Heart right ventricle (tissue), 16 donors: ENCODE results near the gene NANOS1. TPM values are rescaled to one million over a fixed set of nuclear protein-coding genes. Genes with fewer than 3 reads are reported as not detected.
A peak's percentile ranks its signal among the peaks of the same experiment; 100 is the strongest.

ENCODE experiments used
- ATAC-seq, 8 donors: fragments of 200-7000 bp; cut with Tn5 transposase; one replicate each; pipeline ENCODE4 v1.9.1; 2020; ENCODE audit warnings: mild to moderate bottlenecking in 8 of 8, moderate library complexity in 8 of 8, moderate number of reproducible peaks in 1 of 8
- DNase-seq, 2 donors: peaks; one replicate each; pipeline ENCODE4 v3.0.0-alpha.2; 2020
- H3K27ac ChIP-seq, 10 donors: fragments of 200-600 bp; sonication (generic) in 2 of 10; one replicate each; pipeline versions ENCODE4 v1.5.0 to v1.8.0; 2020 to 2022; ENCODE audit warnings: mild to moderate bottlenecking in 3 of 10
- H3K27me3 ChIP-seq, 7 donors: fragments of 200-600 bp; one replicate each; pipeline ENCODE4 v1.8.0; 2021 to 2022; ENCODE audit warnings: mild to moderate bottlenecking in 2 of 7
- H3K36me3 ChIP-seq, 9 donors: fragments of 200-600 bp; sonication (generic) in 1 of 9; one replicate each; pipeline versions ENCODE4 v1.5.0 to v1.8.0; 2020 to 2022; ENCODE audit warnings: mild to moderate bottlenecking in 2 of 9
- H3K4me1 ChIP-seq, 9 donors: fragments of 200-600 bp; sonication (generic) in 1 of 9; one replicate each; pipeline versions ENCODE4 v1.5.0 to v1.8.0; 2020 to 2022; ENCODE audit warnings: mild to moderate bottlenecking in 4 of 9
- H3K4me3 ChIP-seq, 10 donors: fragments of 200-600 bp; sonication (generic) in 2 of 10; one replicate each; pipeline versions ENCODE4 v1.5.0 to v1.8.0; 2020 to 2022; ENCODE audit warnings: mild to moderate bottlenecking in 7 of 10, moderate library complexity in 2 of 10
- H3K9me3 ChIP-seq, 11 donors: fragments of 200-600 bp in 10 of 11; sonication (generic) in 2 of 11; one replicate each; pipeline versions ENCODE4 v1.5.0 to v1.8.0; 2013 to 2022; ENCODE audit warnings: mild to moderate bottlenecking in 2 of 11, control low read depth in 1 of 11, moderate library complexity in 1 of 11
- WGBS, 2 donors: extraction: QIAGEN DNeasy Blood & Tissue Kit; methylation state at CpG; one replicate each; pipeline ENCODE4 v1.1.7; 2013; ENCODE audit warnings: inconsistent platforms in 1 of 2; 5-methylcytosine and 5-hydroxymethylcytosine counted together
- intact Hi-C, 10 donors: fragments of 100-400 bp; cut with DNase I; formaldehyde crosslinking; loops; one replicate each; pipeline versions ENCODE4 v1.11.1 to v1.14.2; 2022
- polyA plus RNA-seq, 2 donors: library from polyadenylated mRNA; stranded (reverse); fragments of 200-250 nt; gene quantifications; one replicate each; pipeline ENCODE4 v1.2.3, GENCODE V29; 2013
- total RNA-seq, 10 donors: library from RNA; stranded (reverse); fragmentation: NEBNext Ultra II Directional in 3 of 10; extraction: Animal tissue kit (Norgen Biotek cat#: 25700) in 3 of 10; gene quantifications; one replicate each; pipeline versions ENCODE4 v1.2.1 to v1.2.4, GENCODE V29; 2021 to 2023
- TF ChIP-seq, protein P1 (sequence below), 9 donors: fragments of 200-600 bp; sonication (generic) in 2 of 9; IDR thresholded peaks; one replicate each; pipeline versions ENCODE4 v1.5.0 to v1.8.0; 2021 to 2022; ENCODE audit warnings: antibody characterized with exemption in 9 of 9, mild to moderate bottlenecking in 5 of 9, moderate library complexity in 1 of 9
- donor health status: Arrhythmogenic right ventricular cardiomyopathy.
- donor health status: ischemic (EF 13 %, LVEDD 7.1; RV severe dilation, severe dysfunction).
- donor health status: healthy with polysubstance abuse.
- donor health status: DM: no; HTN: yes; CAD: no.
- donor health status: DM: no; HTN: no; CAD: no.
- donor health status: ischemic (EF 25% LVEDD 6.9; RV normal size, moderate dysfunction).
- donor health status: ischemic (EF 25% LVEDD 5.7; RV mildly dilated, moderate dysfunction).
- donor health status: healthy.
- donor health status: DM: yes; HTN: yes; CAD: no.
- donor health status: Ischemic cardiomyopathy.
- donor health status: ischemic (EF 35%, LVEDD 5.7; RV mildly dilated, moderate dysfunction).
- donor health status: nonischemic (EF 11% LVEDD 7.7; RV severe dilation, severe dysfunction).
- donor health status: DM: yes; HTN: yes; CAD: no.
- donor health status: PGD.
- donor health status: ischemic (EF 29% LVEDD 5.4; RV normal size, mild dysfunction).
- donor health status: nonischemic (EF 23%, LVEDD 6.1; RV moderate dilation, normal function).

NANOS1 gene
- total and polyA plus RNA-seq, 12 donors = 2.9 to 26.1 (median 7.3) TPM

GRCh38 chr10:119031496-119032059 lies 2.1 kb downstream of the NANOS1 start:
- ATAC-seq = no peak
- peaks cover under 1 to 29% (median 21%) of the 10 kb centered on the region in 9 donors for H3K4me1 ChIP-seq
- WGBS, 2 donors = 75 to 80% methylated on average over 7 of the region's 7 CpGs
- no peaks in the 10 kb centered on the region for H3K9me3 ChIP-seq
- peak overlapping the region in 3 of 10 donors; percentile 58 to 69 (median 63) for H3K4me3 ChIP-seq
- no peak overlapping the region for H3K27ac ChIP-seq
- peaks cover 0 to 45% (median 22%) of the 10 kb centered on the region in 9 donors for H3K36me3 ChIP-seq
- TF ChIP-seq, protein P1, sequence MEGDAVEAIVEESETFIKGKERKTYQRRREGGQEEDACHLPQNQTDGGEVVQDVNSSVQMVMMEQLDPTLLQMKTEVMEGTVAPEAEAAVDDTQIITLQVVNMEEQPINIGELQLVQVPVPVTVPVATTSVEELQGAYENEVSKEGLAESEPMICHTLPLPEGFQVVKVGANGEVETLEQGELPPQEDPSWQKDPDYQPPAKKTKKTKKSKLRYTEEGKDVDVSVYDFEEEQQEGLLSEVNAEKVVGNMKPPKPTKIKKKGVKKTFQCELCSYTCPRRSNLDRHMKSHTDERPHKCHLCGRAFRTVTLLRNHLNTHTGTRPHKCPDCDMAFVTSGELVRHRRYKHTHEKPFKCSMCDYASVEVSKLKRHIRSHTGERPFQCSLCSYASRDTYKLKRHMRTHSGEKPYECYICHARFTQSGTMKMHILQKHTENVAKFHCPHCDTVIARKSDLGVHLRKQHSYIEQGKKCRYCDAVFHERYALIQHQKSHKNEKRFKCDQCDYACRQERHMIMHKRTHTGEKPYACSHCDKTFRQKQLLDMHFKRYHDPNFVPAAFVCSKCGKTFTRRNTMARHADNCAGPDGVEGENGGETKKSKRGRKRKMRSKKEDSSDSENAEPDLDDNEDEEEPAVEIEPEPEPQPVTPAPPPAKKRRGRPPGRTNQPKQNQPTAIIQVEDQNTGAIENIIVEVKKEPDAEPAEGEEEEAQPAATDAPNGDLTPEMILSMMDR (IDR thresholded peaks at IDR 0.05) = no peak
- no peak for DNase-seq
- intact Hi-C loops = loop anchor here in 2 of 10 donors (5.0 kb wide), 2 partner anchors 41 to 279 kb away; partner anchors contain the start of gene CACUL1 (in 1 of the 2)
- peaks cover 0 to 7% (median 0%) of the 10 kb centered on the region in 7 donors for H3K27me3 ChIP-seq

DNA sequence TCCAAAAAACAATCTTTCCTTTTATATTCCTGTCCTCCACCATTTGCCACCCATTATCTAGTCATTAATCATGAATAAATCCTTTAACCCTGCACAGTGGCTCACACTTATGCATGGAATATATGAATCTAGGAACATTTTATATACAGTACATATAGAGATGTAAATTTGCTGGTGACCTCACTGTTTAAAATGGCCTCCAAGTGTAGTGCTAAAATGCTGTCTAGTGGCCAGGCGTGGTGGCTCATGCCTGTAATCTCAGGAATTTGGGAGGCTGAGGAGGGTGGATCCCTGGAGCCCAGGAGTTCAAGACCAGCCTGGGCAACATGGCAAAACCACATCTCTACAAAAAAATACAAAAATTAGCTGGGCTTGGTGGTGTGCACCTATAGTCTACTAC lies 9.6 kb downstream of the NANOS1 start:
- H3K27me3 ChIP-seq = no peaks in the 10 kb centered on the region
- no peaks in the 10 kb centered on the region for H3K9me3 ChIP-seq
- H3K4me3 ChIP-seq = no peak overlapping the region
- TF ChIP-seq, protein P1 (IDR thresholded peaks at IDR 0.05) = no peak
- ATAC-seq (no peak), DNase-seq (no peak)
- intact Hi-C loops = no loop called here
- WGBS, 2 donors = 77 to 86% methylated on average over 1 of the region's 1 CpG
- no peak overlapping the region for H3K27ac ChIP-seq
- H3K36me3 ChIP-seq = peaks cover 0 to 100% (median 81%) of the 10 kb centered on the region in 9 donors
- no peaks in the 10 kb centered on the region for H3K4me1 ChIP-seq

- H3K9me3 ChIP-seq = no peaks in the 10 kb centered on the region
- no peaks in the 10 kb centered on the region for H3K4me1 ChIP-seq
- no peak overlapping the region for H3K4me3 ChIP-seq
- intact Hi-C loops = no loop called here
- TF ChIP-seq, protein P1 (IDR thresholded peaks at IDR 0.05) = no peak
- peak in 1 of 8 donors; percentile 13 for ATAC-seq
- no peak overlapping the region for H3K27ac ChIP-seq
- WGBS, 2 donors = 91 to 96% methylated on average over 4 of the region's 4 CpGs
- H3K36me3 ChIP-seq = peaks cover 0 to 100% (median 88%) of the 10 kb centered on the region in 9 donors
- DNase-seq = no peak
- H3K27me3 ChIP-seq = no peaks in the 10 kb centered on the region
Observed at GRCh38 chr10:119041326-119041725, 11.8 kb downstream of the NANOS1 start.

GRCh38 chr10:119042169-119042568 lies 12.7 kb downstream of the NANOS1 start:
- Histone ChIP-seq H3K27me3 (no peaks in the 10 kb centered on the region), H3K36me3 (peaks cover 0 to 100% (median 87%) of the 10 kb centered on the region in 9 donors), H3K4me1 (no peaks in the 10 kb centered on the region), H3K9me3 (no peaks in the 10 kb centered on the region), H3K27ac (no peak overlapping the region), H3K4me3 (no peak overlapping the region)
- TF ChIP-seq, protein P1 (IDR thresholded peaks at IDR 0.05) = no peak
- DNase-seq (no peak), ATAC-seq (peak in 2 of 8 donors; percentile 10 to 19)
- intact Hi-C loops = no loop called here
- WGBS, 2 donors = 93 to 94% methylated on average over 26 of the region's 26 CpGs
